ENCODE measurements around the gene CUL4A.

DNA sequence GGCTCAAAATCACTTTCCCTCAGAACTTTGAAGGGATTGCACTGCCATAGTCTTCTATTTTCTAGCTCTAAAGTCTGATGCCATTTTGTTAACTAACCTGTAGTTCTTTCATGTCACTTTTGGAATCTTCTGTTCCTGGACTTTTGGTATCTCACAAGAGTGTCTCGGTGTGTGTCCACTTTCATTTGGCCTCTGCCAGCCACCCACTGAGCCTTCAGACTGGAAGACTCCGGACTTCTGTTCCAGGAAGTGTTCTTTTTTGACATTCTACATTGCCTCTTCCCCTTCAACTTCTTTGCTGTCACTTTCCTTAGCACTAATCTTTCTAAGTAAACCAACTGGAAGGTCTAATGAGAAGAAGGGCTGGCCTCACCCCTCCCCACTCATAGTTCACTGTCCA lies 62.6 kb downstream of the CUL4A start:
- TF ChIP-seq, protein P1, sequence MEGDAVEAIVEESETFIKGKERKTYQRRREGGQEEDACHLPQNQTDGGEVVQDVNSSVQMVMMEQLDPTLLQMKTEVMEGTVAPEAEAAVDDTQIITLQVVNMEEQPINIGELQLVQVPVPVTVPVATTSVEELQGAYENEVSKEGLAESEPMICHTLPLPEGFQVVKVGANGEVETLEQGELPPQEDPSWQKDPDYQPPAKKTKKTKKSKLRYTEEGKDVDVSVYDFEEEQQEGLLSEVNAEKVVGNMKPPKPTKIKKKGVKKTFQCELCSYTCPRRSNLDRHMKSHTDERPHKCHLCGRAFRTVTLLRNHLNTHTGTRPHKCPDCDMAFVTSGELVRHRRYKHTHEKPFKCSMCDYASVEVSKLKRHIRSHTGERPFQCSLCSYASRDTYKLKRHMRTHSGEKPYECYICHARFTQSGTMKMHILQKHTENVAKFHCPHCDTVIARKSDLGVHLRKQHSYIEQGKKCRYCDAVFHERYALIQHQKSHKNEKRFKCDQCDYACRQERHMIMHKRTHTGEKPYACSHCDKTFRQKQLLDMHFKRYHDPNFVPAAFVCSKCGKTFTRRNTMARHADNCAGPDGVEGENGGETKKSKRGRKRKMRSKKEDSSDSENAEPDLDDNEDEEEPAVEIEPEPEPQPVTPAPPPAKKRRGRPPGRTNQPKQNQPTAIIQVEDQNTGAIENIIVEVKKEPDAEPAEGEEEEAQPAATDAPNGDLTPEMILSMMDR (IDR thresholded peaks at IDR 0.05) = no peak
- no peak for TF ChIP-seq EZH2 (IDR thresholded peaks at IDR 0.05; ENCODE audit: borderline replicate concordance, insufficient read depth, low read depth, low read length, poor library complexity, severe bottlenecking)
